HG02798 (cell line): ENCODE measurements around the gene RBBP8NL.
"Not testable (repeated sequence)": the region's sequence is repeated elsewhere in the genome, so short reads cannot be mapped to it uniquely, and the experiment has no call there.

Source experiments
- ATAC-seq: cut with Tn5 transposase; IDR thresholded peaks from one replicate; pipeline ENCODE4 v1.9.1; 2021; ENCODE audit warnings: mild to moderate bottlenecking; ENCODE audit not compliant: unreplicated experiment, poor library complexity

Gene RBBP8NL

GRCh38 chr20:62446481-62446880 lies 19.1 kb upstream of the RBBP8NL start:
- no peak for ATAC-seq

- no peak for ATAC-seq
These were observed 18.4 kb upstream of the RBBP8NL start for GRCh38 chr20:62445553-62446340.

GRCh38 chr20:62444286-62444685 lies 16.9 kb upstream of the RBBP8NL start:
- ATAC-seq, result no peak

GRCh38 chr20:62441987-62442539 lies 14.7 kb upstream of the RBBP8NL start:
- no peak for ATAC-seq

GRCh38 chr20:62439218-62439617 lies 11.9 kb upstream of the RBBP8NL start:
- ATAC-seq, result no peak

GRCh38 chr20:62437927-62438326 lies 10.6 kb upstream of the RBBP8NL start:
- no peak for ATAC-seq

GRCh38 chr20:62437496-62437895 lies 10.2 kb upstream of the RBBP8NL start:
- ATAC-seq, result no peak

- no peak for ATAC-seq
These were observed 9.4 kb upstream of the RBBP8NL start for GRCh38 chr20:62436692-62437091.

GRCh38 chr20:62433658-62434497 lies 6.5 kb upstream of the RBBP8NL start:
- ATAC-seq, result no peak

GRCh38 chr20:62430866-62431447 lies 3.6 kb upstream of the RBBP8NL start:
- no peak for ATAC-seq

- no peak for ATAC-seq
These were observed 3.0 kb upstream of the RBBP8NL start for GRCh38 chr20:62430311-62430853.

GRCh38 chr20:62429455-62430310 lies 2.3 kb upstream of the RBBP8NL start:
- no peak for ATAC-seq

- no peak for ATAC-seq
These were observed 1.3 kb upstream of the RBBP8NL start for GRCh38 chr20:62428396-62429295.

GRCh38 chr20:62428002-62428372 lies 648 bp upstream of the RBBP8NL start:
- no peak for ATAC-seq

GRCh38 chr20:62426699-62427131 lies 624 bp downstream of the RBBP8NL start:
- ATAC-seq, result no peak

- not testable (repeated sequence) for ATAC-seq
These were observed 1.3 kb downstream of the RBBP8NL start for GRCh38 chr20:62426059-62426348.

- ATAC-seq, result no peak
These were observed 1.9 kb downstream of the RBBP8NL start for GRCh38 chr20:62425281-62426058.
